T-cell (primary cell): ENCODE measurements around the gene PRR16. TPM values are rescaled to one million over a fixed set of nuclear protein-coding genes. Genes with fewer than 3 reads are reported as not detected.
"Not testable (repeated sequence)": the region's sequence is repeated elsewhere in the genome, so short reads cannot be mapped to it uniquely, and the experiment has no call there.

Experiments used
- ATAC-seq, 4 experiments: fragments of 200-7000 bp in 3 of 4; fragments of 150-1000 bp in 1 of 4; cut with Tn5 transposase; replicated peaks in 1 of 4; 1 replicate in 3 of 4; 2 replicates in 1 of 4; pipeline ENCODE4 v1.10.0; 2021; ENCODE audit warnings: moderate library complexity in 3 of 4, mild to moderate bottlenecking in 2 of 4, moderate number of reproducible peaks in 1 of 4
- CTCF ChIA-PET, 2 donors: fragments of 300-600 bp; sonication (Branson Sonifier 250); formaldehyde crosslinking; loops; one replicate each; lab custom pipeline; 2022; ENCODE audit warnings: antibody characterized with exemption in 2 of 2; lab: Charles Lee
- POLR2A ChIA-PET, 2 donors: fragments of 300-600 bp; sonication (Branson Sonifier 250); formaldehyde crosslinking; loops; one replicate each; lab custom pipeline; 2022; ENCODE audit warnings: antibody characterized with exemption in 2 of 2; lab: Charles Lee
- DNase-seq, 35 experiments: peaks; one replicate each; pipeline versions ENCODE4 v3.0.0 to v3.0.0-alpha.2; 2013 to 2023
- H3K27ac ChIP-seq: one replicate; pipeline ENCODE4 v1.5.1; 2013; ENCODE audit warnings: low read length
- H3K27me3 ChIP-seq, 2 experiments: replicated peaks in 1 of 2; 1 replicate in 1 of 2; 2 replicates in 1 of 2; pipeline versions ENCODE4 v1.6.1 to v1.7.0; 2013; ENCODE audit warnings: low read length in 1 of 2, mixed read lengths in 1 of 2; ENCODE audit not compliant: control insufficient read depth in 2 of 2, insufficient read depth in 2 of 2; ENCODE audit errors: extremely low read depth in 1 of 2
- H3K36me3 ChIP-seq, 2 donors: 1 replicate in 1 of 2; 2 replicates in 1 of 2; pipeline versions ENCODE4 v1.6.1 to v1.7.0; 2013; ENCODE audit warnings: low read length in 1 of 2; ENCODE audit not compliant: control insufficient read depth in 2 of 2, insufficient read depth in 1 of 2; ENCODE audit errors: extremely low read depth in 1 of 2
- H3K4me1 ChIP-seq, 2 experiments: 1 replicate in 1 of 2; 2 replicates in 1 of 2; pipeline versions ENCODE4 v1.6.1 to v1.7.0; 2013; ENCODE audit warnings: low read length in 2 of 2, mixed read lengths in 1 of 2; ENCODE audit not compliant: insufficient read depth in 2 of 2, control insufficient read depth in 1 of 2; ENCODE audit errors: extremely low read depth in 1 of 2
- H3K4me3 ChIP-seq, 2 donors: 1 replicate in 1 of 2; 2 replicates in 1 of 2; pipeline versions ENCODE4 v1.5.1 to v1.7.0; 2013; ENCODE audit warnings: mild to moderate bottlenecking in 2 of 2, low read length in 1 of 2, moderate library complexity in 1 of 2; ENCODE audit not compliant: control insufficient read depth in 1 of 2; ENCODE audit errors: extremely low read depth in 1 of 2
- H3K9me3 ChIP-seq: 2 replicates; pipeline ENCODE4 v1.7.0; 2013
- H3K27ac Mint-ChIP-seq, 2 donors: one replicate each; pipeline ENCODE4 v1.8.0; 2020 to 2021; ENCODE audit warnings: mild to moderate bottlenecking in 2 of 2, mixed read lengths in 2 of 2
- H3K27me3 Mint-ChIP-seq, 2 donors: one replicate each; pipeline ENCODE4 v1.8.0; 2021 to 2022; ENCODE audit warnings: mixed read lengths in 2 of 2
- H3K36me3 Mint-ChIP-seq: one replicate; pipeline ENCODE4 v1.8.0; 2021; ENCODE audit warnings: mixed read lengths
- H3K4me1 Mint-ChIP-seq, 3 donors: one replicate each; pipeline ENCODE4 v1.8.0; 2020 to 2022; ENCODE audit warnings: mixed read lengths in 3 of 3, mild to moderate bottlenecking in 1 of 3
- H3K4me3 Mint-ChIP-seq, 3 donors: one replicate each; pipeline ENCODE4 v1.8.0; 2020 to 2022; ENCODE audit warnings: mild to moderate bottlenecking in 3 of 3, mixed read lengths in 3 of 3, moderate library complexity in 3 of 3
- H3K9me3 Mint-ChIP-seq, 3 donors: one replicate each; pipeline ENCODE4 v1.8.0; 2020 to 2022; ENCODE audit warnings: mixed read lengths in 3 of 3
- WGBS: methylation state at CpG from one replicate; pipeline ENCODE4 v1.1.5; 2013; ENCODE audit warnings: missing lambda C conversion rate; ENCODE audit not compliant: insufficient coverage; 5-methylcytosine and 5-hydroxymethylcytosine counted together
- total RNA-seq, 35 experiments: library from RNA in 6 of 35; stranded (reverse) in 6 of 35; fragments of 120-200 nt in 1 of 35; gene quantifications; one replicate each; pipeline versions ENCODE4 v1.2.1 to v1.2.4 and lab custom pipeline; 2013 to 2026

PRR16 gene
- total RNA-seq, 5 donors from 2014 or later (not counting 1 experiment from before 2014, with no cell fraction given): not detected

DNA sequence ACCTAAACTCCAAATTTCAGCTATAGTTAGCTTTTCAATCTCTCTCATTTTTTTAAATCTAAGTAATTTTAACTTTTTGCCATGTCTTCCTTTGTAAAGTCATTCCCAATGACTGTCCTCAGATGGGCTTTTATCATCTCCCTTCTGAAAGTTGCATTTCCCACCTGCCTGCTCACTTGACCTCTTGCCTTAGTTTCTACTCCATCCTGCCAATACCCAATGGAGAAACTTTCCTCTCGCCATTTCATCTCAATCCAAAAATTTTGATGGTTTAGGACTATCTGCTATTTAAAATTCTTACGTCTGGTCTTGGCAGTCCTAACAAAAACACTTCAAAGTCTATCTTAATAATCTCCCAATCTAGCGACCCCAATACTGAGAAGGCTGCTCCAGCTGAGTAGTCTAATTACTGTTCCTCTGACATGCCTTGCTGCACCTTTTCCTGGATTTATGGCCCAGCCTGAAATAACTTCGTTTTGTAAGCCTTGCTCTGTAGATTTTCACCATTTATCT is 231.3 kb downstream of the PRR16 start:
- ChIA-PET CTCF (no interaction called here), POLR2A (no interaction called here)
- WGBS: 75% methylated on average over 3 of the region's 4 CpGs

DNA sequence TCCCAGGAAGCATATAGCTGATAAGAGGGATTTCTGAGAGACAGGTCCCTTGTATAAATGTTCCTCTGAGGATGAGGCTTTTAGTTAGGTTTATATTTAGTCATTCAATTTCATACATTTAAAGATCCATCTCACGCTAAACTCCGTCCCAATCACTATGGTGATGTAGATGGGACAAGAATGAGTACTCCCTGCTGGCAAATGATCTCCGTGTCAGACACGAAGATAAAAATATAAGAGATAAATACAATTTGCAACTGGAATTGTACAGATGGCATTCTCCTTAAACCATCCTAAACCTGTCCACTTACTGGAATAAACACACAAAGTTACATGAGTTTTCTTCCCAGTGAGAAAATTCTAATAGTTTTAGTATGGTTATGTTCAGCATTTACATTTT is 233.0 kb downstream of the PRR16 start:
- Histone ChIP-seq H3K4me3 (no peak overlapping the region), H3K4me1 (no peaks in the 10 kb centered on the region), H3K36me3 (no peaks in the 10 kb centered on the region), H3K9me3 (no peaks in the 10 kb centered on the region), H3K27ac (no peak overlapping the region), H3K27me3 (no peaks in the 10 kb centered on the region)
- no peak overlapping the region for H3K4me3 Mint-ChIP-seq
- H3K36me3 Mint-ChIP-seq: no peaks in the 10 kb centered on the region
- DNase-seq (no peak), ATAC-seq (no peak)
- POLR2A ChIA-PET: no interaction called here
- H3K4me1 Mint-ChIP-seq: no peaks in the 10 kb centered on the region
- H3K27ac Mint-ChIP-seq: no peak overlapping the region
- CTCF ChIA-PET: no interaction called here
- peaks cover 0 to 12% of the 10 kb centered on the region in 2 donors for H3K27me3 Mint-ChIP-seq
- WGBS: no CpG with 5 or more reads among the region's 4 CpGs
- peaks cover 0 to 16% (median 8%) of the 10 kb centered on the region in 3 donors for H3K9me3 Mint-ChIP-seq

More for the DNA sequence above, 231.3 kb downstream of the PRR16 start:
- Mint-ChIP-seq H3K4me1 (no peaks in the 10 kb centered on the region), H3K27me3 (peaks cover 0 to 6% of the 10 kb centered on the region in 2 donors), H3K9me3 (peaks cover 0 to 14% (median 11%) of the 10 kb centered on the region in 3 donors), H3K27ac (no peak overlapping the region), H3K4me3 (no peak overlapping the region), H3K36me3 (no peaks in the 10 kb centered on the region)
- DNase-seq: no peak
- ATAC-seq: no peak
- Histone ChIP-seq H3K4me1 (no peaks in the 10 kb centered on the region), H3K4me3 (no peak overlapping the region), H3K9me3 (no peaks in the 10 kb centered on the region), H3K27me3 (no peaks in the 10 kb centered on the region), H3K27ac (no peak overlapping the region), H3K36me3 (no peaks in the 10 kb centered on the region)

DNA sequence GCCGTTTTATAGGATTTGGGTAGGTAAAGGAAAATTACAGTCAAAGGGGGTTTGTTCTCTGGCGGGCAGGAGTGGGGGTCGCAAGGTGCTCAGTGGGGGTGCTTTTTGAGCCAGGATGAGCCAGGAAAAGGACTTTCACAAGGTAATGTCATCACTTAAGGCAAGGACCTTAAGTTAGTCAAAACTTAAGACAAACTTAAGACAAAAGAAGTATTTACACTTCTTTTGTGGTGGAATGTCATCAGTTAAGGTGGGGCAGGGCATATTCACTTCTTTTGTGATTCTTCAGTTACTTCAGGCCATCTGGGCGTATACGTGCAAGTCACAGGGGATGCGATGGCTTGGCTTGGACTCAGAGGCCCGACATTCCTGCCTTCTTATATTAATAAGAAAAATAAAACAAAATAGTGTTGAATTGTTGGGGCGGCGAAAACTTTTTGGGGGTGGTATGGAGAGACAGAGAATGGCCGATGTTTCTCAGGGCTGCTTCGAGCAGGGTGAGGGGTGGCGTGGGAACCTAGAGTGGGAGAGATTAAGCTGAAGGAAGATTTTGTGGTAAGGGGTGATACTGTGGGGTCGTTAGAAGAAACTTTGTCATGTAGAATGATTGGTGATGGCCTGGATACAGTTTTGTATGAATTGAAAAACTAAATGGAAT is 233.7 kb downstream of the PRR16 start:
- peaks cover 0 to 12% of the 10 kb centered on the region in 2 donors for H3K27me3 Mint-ChIP-seq
- not testable (repeated sequence) for ATAC-seq

DNA sequence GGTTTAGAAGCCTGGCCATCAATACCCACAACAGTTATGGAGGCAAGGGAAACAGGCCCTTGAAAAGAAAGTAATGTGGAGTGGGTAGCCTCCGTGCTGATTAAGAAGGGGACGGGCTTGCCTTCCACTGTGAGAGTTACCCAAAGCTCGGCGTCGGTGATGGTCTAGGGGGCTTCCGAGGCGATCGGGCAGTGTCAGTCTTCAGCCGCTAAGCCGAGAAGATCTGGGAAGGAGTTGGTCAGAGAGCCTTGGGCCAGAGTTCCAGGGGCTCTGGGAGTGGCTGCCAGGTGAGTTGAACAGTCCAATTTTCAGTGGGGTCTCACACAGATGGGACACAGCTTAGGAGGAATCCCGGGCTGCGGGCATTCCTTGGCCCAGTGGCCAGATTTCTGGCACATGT is 236.6 kb downstream of the PRR16 start:
- ATAC-seq, H3K27me3 ChIP-seq, H3K9me3 ChIP-seq, H3K27ac Mint-ChIP-seq, CTCF ChIA-PET, H3K27ac ChIP-seq, H3K36me3 ChIP-seq, H3K36me3 Mint-ChIP-seq, H3K4me3 Mint-ChIP-seq, H3K4me1 Mint-ChIP-seq, POLR2A ChIA-PET, H3K4me3 ChIP-seq, H3K4me1 ChIP-seq, DNase-seq: not testable (repeated sequence)
- 92% methylated on average over 6 of the region's 12 CpGs for WGBS
- H3K9me3 Mint-ChIP-seq: peaks cover 0 to 17% (median 5%) of the 10 kb centered on the region in 3 donors
- peaks cover 0 to 12% of the 10 kb centered on the region in 2 donors for H3K27me3 Mint-ChIP-seq

More for the DNA sequence above, 233.7 kb downstream of the PRR16 start:
- H3K4me1 Mint-ChIP-seq, H3K9me3 ChIP-seq, H3K4me1 ChIP-seq, H3K4me3 Mint-ChIP-seq, H3K4me3 ChIP-seq, DNase-seq, H3K36me3 ChIP-seq, POLR2A ChIA-PET, H3K27ac Mint-ChIP-seq, H3K27me3 ChIP-seq, CTCF ChIA-PET, H3K36me3 Mint-ChIP-seq, H3K27ac ChIP-seq: not testable (repeated sequence)
- WGBS: 84% methylated on average over 6 of the region's 13 CpGs
- peaks cover 0 to 16% (median 8%) of the 10 kb centered on the region in 3 donors for H3K9me3 Mint-ChIP-seq

DNA sequence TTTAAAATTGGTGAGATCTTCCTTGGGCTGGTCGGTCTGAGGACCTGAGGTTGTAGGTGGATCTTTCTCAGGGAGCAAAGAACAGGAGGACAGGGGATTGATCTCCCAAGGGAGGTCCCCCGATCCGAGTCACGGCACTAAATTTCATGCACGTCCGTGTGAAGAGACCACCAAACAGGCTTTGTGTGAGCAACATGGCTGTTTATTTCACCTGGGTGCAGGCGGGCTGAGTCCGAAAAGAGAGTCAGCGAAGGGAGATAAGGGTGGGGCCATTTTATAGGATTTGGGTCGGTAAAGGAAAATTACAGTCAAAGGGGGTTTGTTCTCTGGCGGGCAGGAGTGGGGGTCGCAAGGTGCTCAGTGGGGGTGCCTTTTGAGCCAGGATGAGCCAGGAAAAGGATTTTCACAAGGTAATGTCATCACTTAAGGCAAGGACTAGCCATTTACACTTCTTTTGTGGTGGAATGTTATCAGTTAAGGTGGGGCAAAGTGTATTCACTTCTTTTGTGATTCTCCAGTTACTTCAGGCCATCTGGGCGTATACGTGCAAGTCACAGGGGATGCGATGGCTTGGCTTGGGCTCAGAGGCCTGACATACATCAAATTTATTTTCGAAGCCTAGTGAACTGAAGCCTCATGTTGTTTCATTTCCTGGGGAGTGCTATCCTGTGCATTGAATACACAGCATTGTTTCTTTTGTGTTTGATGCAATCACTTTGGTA is 238.9 kb downstream of the PRR16 start:
- H3K27ac Mint-ChIP-seq, H3K27me3 ChIP-seq, H3K27ac ChIP-seq, DNase-seq, H3K4me3 Mint-ChIP-seq, POLR2A ChIA-PET, H3K4me1 Mint-ChIP-seq, H3K36me3 ChIP-seq, H3K36me3 Mint-ChIP-seq, H3K9me3 ChIP-seq, H3K4me3 ChIP-seq, H3K4me1 ChIP-seq, CTCF ChIA-PET, ATAC-seq: not testable (repeated sequence)
- H3K27me3 Mint-ChIP-seq: peaks cover 0 to 12% of the 10 kb centered on the region in 2 donors
- 63% methylated on average over 5 of the region's 16 CpGs for WGBS
- peaks cover 0 to 18% (median 7%) of the 10 kb centered on the region in 3 donors for H3K9me3 Mint-ChIP-seq

DNA sequence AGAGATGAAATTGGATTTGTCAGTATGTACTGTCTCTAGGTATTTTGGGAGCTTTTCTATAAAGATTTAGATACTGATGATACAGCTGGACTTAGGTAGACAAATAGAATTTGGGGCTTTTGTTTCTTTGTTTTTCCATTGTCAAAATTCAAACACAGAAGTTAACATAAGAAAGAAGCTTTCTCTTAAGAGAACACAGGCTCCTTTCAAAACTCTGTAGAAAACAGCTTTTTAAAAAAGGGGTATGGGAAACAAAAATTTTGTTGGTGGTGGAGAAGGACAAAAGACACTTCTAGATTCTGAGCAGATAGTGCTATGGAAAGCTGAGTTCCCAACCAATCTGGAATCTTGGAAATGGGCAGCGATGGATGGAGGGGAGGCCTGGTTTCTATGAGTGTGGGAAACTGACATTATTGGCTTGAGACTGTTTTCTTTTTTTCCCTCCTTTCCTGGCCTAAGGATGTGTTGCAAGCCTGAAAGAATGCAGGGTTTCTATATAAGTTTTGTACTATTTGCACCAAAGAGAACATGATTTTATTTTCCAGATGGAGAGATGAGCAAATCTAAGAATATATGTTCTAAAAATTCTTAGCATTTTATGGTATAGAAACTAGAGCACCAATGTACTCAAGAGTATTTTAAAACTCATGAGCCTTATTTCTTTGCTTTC is 240.0 kb downstream of the PRR16 start:
- H3K27me3 ChIP-seq: no peaks in the 10 kb centered on the region
- Mint-ChIP-seq H3K4me1 (no peaks in the 10 kb centered on the region), H3K27ac (no peak overlapping the region), H3K36me3 (no peaks in the 10 kb centered on the region), H3K9me3 (peaks cover 0 to 18% (median 7%) of the 10 kb centered on the region in 3 donors), H3K4me3 (no peak overlapping the region), H3K27me3 (peaks cover 0 to 12% of the 10 kb centered on the region in 2 donors)
- H3K9me3 ChIP-seq: no peaks in the 10 kb centered on the region
- no peak overlapping the region for H3K27ac ChIP-seq
- no CpG with 5 or more reads among the region's 1 CpG for WGBS
- H3K4me3 ChIP-seq: no peak overlapping the region
- DNase-seq (no peak), ATAC-seq (no peak)
- ChIA-PET CTCF (no interaction called here), POLR2A (no interaction called here)
- H3K4me1 ChIP-seq: no peaks in the 10 kb centered on the region
- no peaks in the 10 kb centered on the region for H3K36me3 ChIP-seq
